ENCODE results near the gene TRANK1.

- TF ChIP-seq CTCF (IDR thresholded peaks at IDR 0.05 in 8 of 11, conservative IDR thresholded peaks at IDR 0.05 in 3 of 11) (no peak), POLR2A (IDR thresholded peaks at IDR 0.05) (no peak), POLR2AphosphoS5 (IDR thresholded peaks at IDR 0.05) (no peak)
These were observed 120.4 kb downstream of the TRANK1 start for GRCh38 chr3:36824443-36824842.
